ENCODE measurements around the gene PRKD1. TPM values are rescaled to one million over a fixed set of nuclear protein-coding genes. Genes with fewer than 3 reads are reported as not detected.

PRKD1 gene
- total RNA-seq, 4 donors from 2014 or later: 3.0 to 5.4 (median 3.6) TPM

- H3K27me3 ChIP-seq: no peaks in the 10 kb centered on the region
- H3K9me3 ChIP-seq: no peaks in the 10 kb centered on the region
- 73% methylated on average over 2 of the region's 2 CpGs for WGBS
- H3K36me3 ChIP-seq: no peaks in the 10 kb centered on the region
- H3K27ac ChIP-seq: no peak overlapping the region
- no peak overlapping the region for H3K4me3 ChIP-seq
- no peak for TF ChIP-seq EP300 (IDR thresholded peaks at IDR 0.05)
- TF ChIP-seq CTCF (IDR thresholded peaks at IDR 0.05): no peak
- no peak for TF ChIP-seq POLR2A (IDR thresholded peaks at IDR 0.05)
- no peak for TF ChIP-seq POLR2AphosphoS5 (IDR thresholded peaks at IDR 0.05)
- DNase-seq (ENCODE audit: low spot score in 2 of 2): no peak
- H3K4me1 ChIP-seq: no peaks in the 10 kb centered on the region
Observed at GRCh38 chr14:29918981-29919380, 8.7 kb downstream of the PRKD1 start.

- no peak for TF ChIP-seq CTCF (IDR thresholded peaks at IDR 0.05)
- no peak for TF ChIP-seq POLR2AphosphoS5 (IDR thresholded peaks at IDR 0.05)
- no peak overlapping the region for H3K27ac ChIP-seq
- no peaks in the 10 kb centered on the region for H3K36me3 ChIP-seq
- 93% methylated on average over 5 of the region's 5 CpGs for WGBS
- DNase-seq (ENCODE audit: low spot score in 2 of 2): no peak
- H3K4me1 ChIP-seq: no peaks in the 10 kb centered on the region
- H3K9me3 ChIP-seq: no peaks in the 10 kb centered on the region
- H3K27me3 ChIP-seq: no peaks in the 10 kb centered on the region
- H3K4me3 ChIP-seq: no peak overlapping the region
Observed at GRCh38 chr14:29913566-29913965, 14.1 kb downstream of the PRKD1 start.

- no peaks in the 10 kb centered on the region for H3K27me3 ChIP-seq
- peaks cover 3% of the 10 kb centered on the region for H3K4me1 ChIP-seq
- 60% methylated on average over 3 of the region's 3 CpGs for WGBS
- H3K27ac ChIP-seq: no peak overlapping the region
- no peak overlapping the region for H3K4me3 ChIP-seq
- TF ChIP-seq EP300 (IDR thresholded peaks at IDR 0.05) (no peak), POLR2A (IDR thresholded peaks at IDR 0.05) (no peak), CTCF (IDR thresholded peaks at IDR 0.05) (no peak), POLR2AphosphoS5 (IDR thresholded peaks at IDR 0.05) (no peak)
- no peaks in the 10 kb centered on the region for H3K9me3 ChIP-seq
- DNase-seq (ENCODE audit: low spot score in 2 of 2): no peak
- H3K36me3 ChIP-seq: no peaks in the 10 kb centered on the region
Observed at GRCh38 chr14:29911810-29912209, 15.8 kb downstream of the PRKD1 start.

- H3K27ac ChIP-seq: no peak overlapping the region
- no peaks in the 10 kb centered on the region for H3K36me3 ChIP-seq
- TF ChIP-seq POLR2AphosphoS5 (IDR thresholded peaks at IDR 0.05) (no peak), POLR2A (IDR thresholded peaks at IDR 0.05) (no peak), EP300 (IDR thresholded peaks at IDR 0.05) (no peak), CTCF (IDR thresholded peaks at IDR 0.05) (no peak)
- no peaks in the 10 kb centered on the region for H3K27me3 ChIP-seq
- H3K9me3 ChIP-seq: no peaks in the 10 kb centered on the region
- WGBS: 93% methylated on average over 8 of the region's 26 CpGs
- no peak for DNase-seq (ENCODE audit: low spot score in 2 of 2)
- H3K4me3 ChIP-seq: no peak overlapping the region
- peaks cover 3% of the 10 kb centered on the region for H3K4me1 ChIP-seq
Observed at GRCh38 chr14:29908652-29909577, 18.7 kb downstream of the PRKD1 start.

GRCh38 chr14:29906256-29906870 lies 21.3 kb downstream of the PRKD1 start:
- Histone ChIP-seq H3K9me3 (no peaks in the 10 kb centered on the region), H3K27me3 (no peaks in the 10 kb centered on the region), H3K36me3 (no peaks in the 10 kb centered on the region), H3K4me3 (no peak overlapping the region), H3K4me1 (peaks cover 3% of the 10 kb centered on the region), H3K27ac (no peak overlapping the region)
- TF ChIP-seq CTCF (IDR thresholded peaks at IDR 0.05) (no peak), POLR2AphosphoS5 (IDR thresholded peaks at IDR 0.05) (no peak), POLR2A (IDR thresholded peaks at IDR 0.05) (no peak), EP300 (IDR thresholded peaks at IDR 0.05) (no peak)
- 92% methylated on average over 3 of the region's 3 CpGs for WGBS
- DNase-seq (ENCODE audit: low spot score in 2 of 2): no peak
